HepG2 (cell line): Measurements from ENCODE around the gene NFX1. TPM values are rescaled to one million over a fixed set of nuclear protein-coding genes. Genes with fewer than 3 reads are reported as not detected.

Experiments
- AGO2 ChIP-seq: fragments of 200-400 bp; formaldehyde crosslinking; optimal IDR thresholded peaks from 2 replicates; pipeline ENCODE3; 2017; ENCODE audit warnings: mild to moderate bottlenecking, low read depth, low read length, moderate library complexity
- AHDC1 ChIP-seq: sonication (generic); formaldehyde crosslinking; IDR thresholded peaks from 2 replicates; pipeline ENCODE4 v1.5.1; 2020; ENCODE audit warnings: mild to moderate bottlenecking, missing genetic modification reagents, borderline replicate concordance
- ASH2L ChIP-seq: fragments of 300-600, 200-600 bp; sonication (generic); IDR thresholded peaks from 2 replicates; pipeline ENCODE4 v1.7.0; 2017; ENCODE audit warnings: low read depth, mild to moderate bottlenecking, moderate library complexity, mixed read lengths, low read length; ENCODE audit not compliant: insufficient read length
- CENPX ChIP-seq: sonication (generic); formaldehyde crosslinking; IDR thresholded peaks from 2 replicates; pipeline ENCODE4 v1.9.0; 2021; ENCODE audit warnings: mild to moderate bottlenecking, missing genetic modification reagents, moderate library complexity
- CREM ChIP-seq, 2 experiments: sonication (generic) in 1 of 2; formaldehyde crosslinking in 1 of 2; IDR thresholded peaks; 2 replicates each; pipeline versions ENCODE4 v1.4.0 to v1.6.1; 2016 to 2020; ENCODE audit warnings: antibody characterized with exemption in 1 of 2, mild to moderate bottlenecking in 1 of 2, missing genetic modification reagents in 1 of 2
- DNMT1 ChIP-seq: sonication (generic); formaldehyde crosslinking; IDR thresholded peaks from 2 replicates; pipeline ENCODE4 v1.5.1; 2020; ENCODE audit warnings: mild to moderate bottlenecking, missing genetic modification reagents
- FOSL1 ChIP-seq: sonication (generic); formaldehyde crosslinking; IDR thresholded peaks from 2 replicates; pipeline ENCODE4 v1.9.0; 2021; ENCODE audit warnings: missing genetic modification reagents, borderline replicate concordance
- HNRNPL ChIP-seq: fragments of 200-400 bp; formaldehyde crosslinking; IDR thresholded peaks from 2 replicates; pipeline ENCODE4 v1.6.1; 2017; ENCODE audit warnings: mild to moderate bottlenecking, low read depth, low read length
- IRF9 ChIP-seq: sonication (generic); formaldehyde crosslinking; IDR thresholded peaks from 2 replicates; pipeline ENCODE4 v1.8.0; 2022; ENCODE audit warnings: missing genetic modification reagents, mild to moderate bottlenecking, borderline replicate concordance
- NR2F6 ChIP-seq, 2 experiments: IDR thresholded peaks; 2 replicates each; pipeline ENCODE4 v1.6.1; 2016; ENCODE audit warnings: antibody characterized with exemption in 1 of 2, mild to moderate bottlenecking in 1 of 2
- PRMT3 ChIP-seq: sonication (generic); formaldehyde crosslinking; IDR thresholded peaks from 2 replicates; pipeline ENCODE4 v1.8.1; 2022; ENCODE audit warnings: low read depth, mild to moderate bottlenecking, moderate library complexity, missing genetic modification reagents, borderline replicate concordance
- TAF15 ChIP-seq: fragments of 200-400 bp; formaldehyde crosslinking; IDR thresholded peaks from one replicate; pipeline ENCODE4 v1.6.1; 2018; ENCODE audit warnings: mild to moderate bottlenecking, low read depth, low read length; ENCODE audit not compliant: poor library complexity, severe bottlenecking
- TRIM24 ChIP-seq: sonication (generic); formaldehyde crosslinking; IDR thresholded peaks from 2 replicates; pipeline ENCODE4 v1.8.0; 2022; ENCODE audit warnings: mild to moderate bottlenecking, missing genetic modification reagents
- ZNF530 ChIP-seq: sonication (generic); formaldehyde crosslinking; IDR thresholded peaks from 2 replicates; pipeline ENCODE4 v1.5.0; 2020; ENCODE audit warnings: low read depth, mild to moderate bottlenecking, missing genetic modification reagents
- ZNF563 ChIP-seq: sonication (generic); formaldehyde crosslinking; IDR thresholded peaks from 2 replicates; pipeline ENCODE4 v1.8.0; 2022; ENCODE audit warnings: mild to moderate bottlenecking, moderate library complexity, missing genetic modification reagents
- ZNF737 ChIP-seq: sonication (generic); formaldehyde crosslinking; IDR thresholded peaks from 2 replicates; pipeline ENCODE4 v1.5.0; 2020; ENCODE audit warnings: missing genetic modification reagents, mild to moderate bottlenecking, borderline replicate concordance
- ZNF766 ChIP-seq: sonication (generic); formaldehyde crosslinking; IDR thresholded peaks from 2 replicates; pipeline ENCODE4 v1.5.0; 2020; ENCODE audit warnings: missing genetic modification reagents, borderline replicate concordance
- ZNF891 ChIP-seq: sonication (generic); formaldehyde crosslinking; IDR thresholded peaks from 2 replicates; pipeline ENCODE4 v1.5.0; 2020; ENCODE audit warnings: mild to moderate bottlenecking, missing genetic modification reagents
- polyA plus RNA-seq, 8 experiments: library from polyadenylated mRNA; depleted of rRNA in 3 of 8; stranded (reverse) in 7 of 8; unstranded in 1 of 8; fragments of >200 nt; fragmentation: Illumina TruSeq in 4 of 8; extraction: Trizol in 4 of 8; gene quantifications; 2 replicates each; pipeline versions ENCODE4 v1.2.1 to v1.2.3, GENCODE V29; 2011 to 2016; ENCODE audit warnings: low read depth in 4 of 8, missing spikeins in 1 of 8, mixed read lengths in 1 of 8; ENCODE audit not compliant: insufficient read depth in 1 of 8
- total RNA-seq, 5 experiments: library from RNA; depleted of rRNA; stranded (reverse); fragments of >200 nt; fragmentation: Illumina TruSeq; extraction: Trizol; gene quantifications; 2 replicates each; pipeline ENCODE4 v1.2.3, GENCODE V29; 2016; ENCODE audit warnings: low read depth in 1 of 5
- TF ChIP-seq, protein P1 (sequence below): IDR thresholded peaks from 2 replicates; pipeline ENCODE4 v1.6.1; 2016
- TF ChIP-seq, protein P2 (sequence below): IDR thresholded peaks from 2 replicates; pipeline ENCODE4 v1.6.1; 2016

The NFX1 gene
- total and polyA plus RNA-seq, 2 of the 13 experiments (the other 11 are each of a cell fraction or from before 2014, with no cell fraction given), result 23.9 to 27.5 TPM

DNA sequence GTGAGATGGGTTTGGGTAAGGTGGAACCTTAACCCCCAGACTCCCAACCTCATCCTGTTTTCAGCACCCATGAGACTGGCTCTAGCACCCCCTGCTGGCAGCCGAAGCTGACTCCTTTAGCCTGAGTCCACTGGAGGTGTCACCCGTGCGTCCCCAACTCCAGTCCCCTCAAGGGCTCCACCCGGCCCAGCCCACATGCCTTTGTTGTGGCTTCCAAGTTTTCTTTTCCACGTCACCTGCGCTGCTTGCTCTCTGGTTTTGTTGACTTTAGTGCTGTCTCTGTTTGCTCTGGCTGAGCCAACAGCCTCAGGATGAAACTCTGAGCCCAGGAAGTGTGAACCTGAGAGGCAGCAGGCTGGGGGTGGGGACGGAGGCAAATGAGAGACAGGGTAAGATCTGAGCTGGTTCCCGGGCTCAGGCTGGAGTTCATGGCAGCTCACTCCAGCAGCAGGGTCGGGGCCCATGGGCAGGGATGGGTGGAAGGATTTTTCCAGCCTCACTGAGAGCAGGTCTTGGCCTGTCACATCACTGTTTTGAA lies 125.3 kb downstream of the NFX1 start (continued):
- TF ChIP-seq AHDC1 (CRISPR knock-in tag), result peak; percentile 98
- peak; percentile 98 for TF ChIP-seq CREM (IDR thresholded peaks at IDR 0.05)
- no peak for TF ChIP-seq CREM (CRISPR knock-in tag; IDR thresholded peaks at IDR 0.05)
- TF ChIP-seq, protein P1, sequence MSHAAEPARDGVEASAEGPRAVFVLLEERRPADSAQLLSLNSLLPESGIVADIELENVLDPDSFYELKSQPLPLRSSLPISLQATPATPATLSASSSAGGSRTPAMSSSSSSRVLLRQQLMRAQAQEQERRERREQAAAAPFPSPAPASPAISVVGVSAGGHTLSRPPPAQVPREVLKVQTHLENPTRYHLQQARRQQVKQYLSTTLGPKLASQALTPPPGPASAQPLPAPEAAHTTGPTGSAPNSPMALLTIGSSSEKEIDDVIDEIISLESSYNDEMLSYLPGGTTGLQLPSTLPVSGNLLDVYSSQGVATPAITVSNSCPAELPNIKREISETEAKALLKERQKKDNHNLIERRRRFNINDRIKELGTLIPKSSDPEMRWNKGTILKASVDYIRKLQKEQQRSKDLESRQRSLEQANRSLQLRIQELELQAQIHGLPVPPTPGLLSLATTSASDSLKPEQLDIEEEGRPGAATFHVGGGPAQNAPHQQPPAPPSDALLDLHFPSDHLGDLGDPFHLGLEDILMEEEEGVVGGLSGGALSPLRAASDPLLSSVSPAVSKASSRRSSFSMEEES (CRISPR knock-in tag), result peak; percentile 97
- TF ChIP-seq ZNF891, result no peak
- TF ChIP-seq CENPX (CRISPR knock-in tag), result no peak
- TF ChIP-seq AGO2, result no peak
- TF ChIP-seq PRMT3 (CRISPR knock-in tag), result peak; percentile 92; the same call in 1 of the 2 replicates
- peak; percentile 92 for TF ChIP-seq ZNF766 (CRISPR knock-in tag)
- peak; percentile 90 for TF ChIP-seq TRIM24 (CRISPR knock-in tag)
- no peak; the same call in 1 of the 2 replicates for TF ChIP-seq FOSL1
- peak; percentile 46; the same call in 1 of the 2 replicates for TF ChIP-seq ZNF563
- TF ChIP-seq DNMT1, result no peak; the same call in 1 of the 2 replicates
- no peak for TF ChIP-seq ZNF530 (CRISPR knock-in tag)
- peak; percentile 91 for TF ChIP-seq IRF9 (CRISPR knock-in tag)
- TF ChIP-seq ASH2L, result peak; percentile 78
- TF ChIP-seq, protein P2, sequence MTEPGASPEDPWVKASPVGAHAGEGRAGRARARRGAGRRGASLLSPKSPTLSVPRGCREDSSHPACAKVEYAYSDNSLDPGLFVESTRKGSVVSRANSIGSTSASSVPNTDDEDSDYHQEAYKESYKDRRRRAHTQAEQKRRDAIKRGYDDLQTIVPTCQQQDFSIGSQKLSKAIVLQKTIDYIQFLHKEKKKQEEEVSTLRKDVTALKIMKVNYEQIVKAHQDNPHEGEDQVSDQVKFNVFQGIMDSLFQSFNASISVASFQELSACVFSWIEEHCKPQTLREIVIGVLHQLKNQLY (CRISPR knock-in tag), result peak; percentile 96
- TF ChIP-seq HNRNPL, result 0 out of 2 replicates have a peak, but pooled peaks have one; percentile 49
- TF ChIP-seq TAF15, result no peak
- TF ChIP-seq NR2F6 (IDR thresholded peaks at IDR 0.05), result peak; percentile 90
- peak; percentile 93 for TF ChIP-seq NR2F6 (CRISPR knock-in tag; IDR thresholded peaks at IDR 0.05)
- TF ChIP-seq ZNF737 (CRISPR knock-in tag), result no peak
